ENCODE measurements around the gene UBXN4. TPM values are rescaled to one million over a fixed set of nuclear protein-coding genes. Genes with fewer than 3 reads are reported as not detected.
"Not testable (repeated sequence)": the region's sequence is repeated elsewhere in the genome, so short reads cannot be mapped to it uniquely, and the experiment has no call there.

Gene UBXN4
- total and polyA plus RNA-seq, 12 donors: 29.3 to 77.8 (median 63.1) TPM

GRCh38 chr2:135800513-135801460 lies 59.1 kb downstream of the UBXN4 start:
- peaks cover 0 to 15% (median 5%) of the 10 kb centered on the region in 9 donors for H3K4me1 ChIP-seq
- no peak overlapping the region for H3K4me3 ChIP-seq
- H3K9me3 ChIP-seq: peaks cover 0 to 25% (median 0%) of the 10 kb centered on the region in 11 donors
- no peak overlapping the region for H3K27ac ChIP-seq
- no peak for DNase-seq
- no peak for TF ChIP-seq CTCF (IDR thresholded peaks at IDR 0.05)
- whole genome bisulfite sequencing, 2 donors: 86 to 90% methylated on average over 9 of the region's 9 CpGs
- intact Hi-C loops (cut with DNase I): loop anchor here in 1 of 10 donors (10.0 kb wide), 1 partner anchor 796 kb away; no protein-coding TSS in a partner anchor
- no peaks in the 10 kb centered on the region for H3K27me3 ChIP-seq
- no peaks in the 10 kb centered on the region for H3K36me3 ChIP-seq
- ATAC-seq: no peak

- intact Hi-C loops (cut with DNase I): loop anchor here in 1 of 10 donors (10.0 kb wide), 1 partner anchor 798 kb away; no protein-coding TSS in a partner anchor
- peaks cover 0 to 14% (median 4%) of the 10 kb centered on the region in 9 donors for H3K4me1 ChIP-seq
- DNase-seq (no peak), ATAC-seq (no peak)
- peaks cover 0 to 25% (median 0%) of the 10 kb centered on the region in 11 donors for H3K9me3 ChIP-seq
- H3K27ac ChIP-seq: no peak overlapping the region
- H3K36me3 ChIP-seq: no peaks in the 10 kb centered on the region
- TF ChIP-seq CTCF (IDR thresholded peaks at IDR 0.05): no peak
- no peak overlapping the region for H3K4me3 ChIP-seq
- 63 to 65% methylated on average over 3 of the region's 3 CpGs for WGBS, 2 donors
- no peaks in the 10 kb centered on the region for H3K27me3 ChIP-seq
Measured at GRCh38 chr2:135802350-135802749, 60.7 kb downstream of the UBXN4 start.

- Histone ChIP-seq H3K9me3 (peaks cover 0 to 25% (median 0%) of the 10 kb centered on the region in 11 donors), H3K27me3 (no peaks in the 10 kb centered on the region), H3K4me1 (peaks cover 0 to 6% (median 0%) of the 10 kb centered on the region in 9 donors), H3K36me3 (no peaks in the 10 kb centered on the region), H3K4me3 (no peak overlapping the region), H3K27ac (no peak overlapping the region)
- intact Hi-C loops (cut with DNase I): loop anchor here in 1 of 10 donors (10.0 kb wide), 1 partner anchor 798 kb away; no protein-coding TSS in a partner anchor
- DNase-seq: no peak
- 40 to 43% methylated on average over 2 of the region's 2 CpGs for WGBS, 2 donors
- no peak for TF ChIP-seq CTCF (IDR thresholded peaks at IDR 0.05)
- ATAC-seq: no peak
Measured at GRCh38 chr2:135803278-135803677, 61.6 kb downstream of the UBXN4 start.

- intact Hi-C loops (cut with DNase I): loop anchor here in 1 of 10 donors (10.0 kb wide), 1 partner anchor 803 kb away; no protein-coding TSS in a partner anchor
- H3K27ac ChIP-seq, H3K9me3 ChIP-seq, ATAC-seq, DNase-seq, H3K4me1 ChIP-seq, H3K27me3 ChIP-seq, H3K4me3 ChIP-seq, H3K36me3 ChIP-seq: not testable (repeated sequence)
- 91 to 92% methylated on average over 3 of the region's 3 CpGs for WGBS, 2 donors
Measured at GRCh38 chr2:135807874-135808273, 66.2 kb downstream of the UBXN4 start.
